A172 (cell line): ENCODE results near the gene SLC12A9. TPM values are rescaled to one million over a fixed set of nuclear protein-coding genes. Genes with fewer than 3 reads are reported as not detected.
"Not testable (repeated sequence)": the region's sequence is repeated elsewhere in the genome, so short reads cannot be mapped to it uniquely, and the experiment has no call there.

ENCODE experiments used
- DNase-seq: peaks from one replicate; pipeline ENCODE4 v3.0.0-alpha.2; 2015; ENCODE audit warnings: low spot score
- total RNA-seq: library from RNA; depleted of rRNA; stranded (reverse); fragments of >200 nt; shearing (Covaris generic); gene quantifications from 2 replicates; pipeline ENCODE4 v1.2.3, GENCODE V29; 2014

SLC12A9 gene
- total RNA-seq, 1 experiment from 2014 or later, result 9.6 TPM

- peak; percentile 57 for DNase-seq
These were observed 26.6 kb upstream of the SLC12A9 start for GRCh38 chr7:100825751-100826513.

DNA sequence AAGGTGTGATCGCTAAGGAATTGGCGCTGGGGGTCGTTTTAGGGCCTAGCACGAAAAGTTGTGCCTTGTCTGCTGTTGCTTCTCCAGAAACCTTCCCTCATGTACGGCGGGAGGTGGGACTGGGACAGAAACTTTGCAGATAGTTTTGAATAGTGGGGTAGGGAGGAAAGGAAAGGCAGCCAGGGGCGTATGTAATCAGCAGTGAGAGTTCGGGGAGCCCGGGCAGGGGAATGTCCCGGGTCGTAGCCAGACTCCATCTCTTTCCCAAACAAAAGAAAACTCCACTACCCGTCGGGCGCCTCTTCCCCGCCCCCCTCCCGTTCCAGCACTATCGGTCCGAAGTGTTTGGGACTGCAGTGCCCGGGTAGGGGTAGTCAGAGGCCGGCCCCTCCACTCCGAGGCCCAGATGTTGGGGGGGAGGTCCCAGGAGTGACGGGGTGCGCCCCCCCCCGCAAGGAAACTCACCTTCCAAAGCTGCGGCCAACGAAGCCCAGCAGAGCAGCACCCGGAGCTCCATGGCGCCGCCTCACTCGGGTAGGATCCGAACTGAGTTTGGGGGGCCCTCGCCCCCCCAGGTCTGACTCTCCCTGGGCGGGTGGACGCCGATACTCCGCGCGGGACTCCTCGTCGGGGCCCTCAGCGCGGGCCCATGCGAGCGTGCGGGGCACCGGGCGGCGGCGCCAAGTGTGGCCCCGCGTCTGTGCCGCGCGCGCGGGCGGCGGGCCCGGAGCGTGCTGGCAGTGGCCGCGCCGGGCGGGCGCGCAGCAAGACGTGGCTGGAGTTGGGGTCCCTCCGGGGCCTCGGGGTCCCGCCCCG, 25.8 kb upstream of the SLC12A9 start:
- DNase-seq, result no peak

DNA sequence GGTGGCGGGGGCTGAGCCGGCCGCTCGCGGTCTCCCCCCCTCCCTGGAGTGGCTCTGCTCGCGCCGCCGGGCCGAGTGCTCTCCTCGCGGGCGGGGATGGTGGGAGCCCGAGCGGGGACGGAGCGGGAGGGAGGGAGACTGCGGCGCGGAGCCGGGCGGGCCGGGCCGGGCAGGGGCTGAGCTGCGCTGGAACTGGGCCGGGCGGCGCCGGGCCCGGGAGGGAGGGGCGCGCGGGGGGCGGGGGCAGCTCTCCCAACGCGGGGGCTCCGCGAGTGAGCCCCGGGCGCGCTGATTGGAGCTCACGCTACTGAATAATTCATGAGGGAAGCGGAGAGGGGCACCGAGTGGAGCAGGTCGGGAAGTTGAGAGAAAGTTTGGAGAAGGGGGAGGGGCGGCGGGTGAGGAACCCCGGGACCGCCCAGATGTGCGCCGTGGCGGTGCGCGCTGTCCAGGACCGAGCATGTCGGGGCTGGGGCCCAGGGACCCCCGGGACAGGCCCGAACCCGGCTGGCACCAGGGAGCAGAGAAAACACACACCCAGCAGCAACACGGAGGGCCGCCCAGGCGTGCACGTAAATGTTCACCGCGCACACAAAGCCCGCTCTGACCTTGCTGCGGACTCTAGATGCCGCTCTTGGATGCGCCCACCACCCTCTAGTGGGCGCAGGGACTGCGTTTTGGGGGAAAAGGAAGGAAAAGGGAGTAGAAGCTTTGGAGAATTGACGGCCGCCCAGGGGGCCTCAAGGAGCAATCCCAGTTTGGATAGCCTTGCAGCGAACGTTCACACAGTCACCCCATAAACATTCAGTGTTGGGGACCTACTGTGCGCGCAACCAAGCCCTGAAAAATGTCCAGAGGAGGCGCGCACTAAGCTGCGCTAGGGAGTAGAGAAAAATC, 24.9 kb upstream of the SLC12A9 start, which contains the start of gene EPHB4:
EPHB4 (minus strand) TSS at position 194 of the 897 bp plus-strand sequence. CDS start 493 bp downstream, outside the sequence.
- peak; percentile 69 for DNase-seq

GRCh38 chr7:100829150-100829716, 23.3 kb upstream of the SLC12A9 start:
- no peak for DNase-seq

- no peak for DNase-seq
These were observed 22.1 kb upstream of the SLC12A9 start for GRCh38 chr7:100830396-100830795.

GRCh38 chr7:100832281-100832633, 20.3 kb upstream of the SLC12A9 start:
- no peak for DNase-seq

- no peak for DNase-seq
These were observed 16.4 kb upstream of the SLC12A9 start for GRCh38 chr7:100835903-100836811.

DNA sequence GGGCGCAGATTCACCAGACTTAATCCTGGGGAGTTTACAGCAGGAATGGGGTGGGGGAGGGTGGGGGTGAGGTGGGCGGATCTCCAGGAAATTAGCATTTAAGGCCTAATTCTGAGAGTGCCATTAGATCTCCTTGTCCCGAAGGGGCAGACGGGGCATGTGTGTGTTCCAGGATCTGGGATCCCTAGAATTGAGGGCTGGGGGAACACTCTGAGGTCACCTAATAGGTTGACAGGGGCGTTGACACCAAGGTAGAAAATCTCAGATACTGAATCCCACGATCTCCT, 15.8 kb upstream of the SLC12A9 start:
- no peak for DNase-seq

DNA sequence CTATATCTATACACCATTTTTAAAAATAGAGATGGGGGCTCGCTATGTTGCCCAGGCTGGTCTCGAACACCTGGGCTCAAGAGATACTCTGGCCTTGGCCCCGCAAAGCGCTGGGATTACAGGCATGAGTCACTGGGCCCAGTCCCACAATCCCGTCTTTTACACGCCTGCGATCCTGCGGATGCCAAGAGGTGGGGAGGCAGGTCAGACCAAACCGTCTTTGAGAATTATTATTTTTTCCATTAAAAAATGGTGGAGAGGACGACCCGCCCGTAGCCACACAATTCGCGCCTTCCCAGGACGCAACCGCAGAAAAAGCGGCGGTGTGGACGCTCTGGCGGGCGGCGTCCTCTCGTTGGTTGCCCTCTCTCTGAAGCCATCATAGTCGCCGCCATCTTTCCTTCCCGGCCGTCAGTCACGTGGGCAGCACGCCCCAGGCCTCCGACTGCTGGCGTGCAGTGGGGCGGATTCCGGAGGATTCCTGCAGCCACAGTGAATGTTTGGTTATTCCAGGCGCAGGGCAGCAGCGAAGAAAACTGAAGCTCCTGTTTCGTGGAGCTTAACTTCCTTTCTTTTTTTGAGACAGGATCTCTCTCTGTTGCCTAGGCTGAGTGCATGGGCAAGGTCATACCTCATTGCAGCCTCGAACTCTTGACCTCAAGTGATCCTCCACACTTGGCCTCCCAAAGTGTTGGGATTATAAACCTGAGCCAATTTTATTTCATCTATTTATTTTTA, 15.2 kb upstream of the SLC12A9 start:
- peak; percentile 85 for DNase-seq

DNA sequence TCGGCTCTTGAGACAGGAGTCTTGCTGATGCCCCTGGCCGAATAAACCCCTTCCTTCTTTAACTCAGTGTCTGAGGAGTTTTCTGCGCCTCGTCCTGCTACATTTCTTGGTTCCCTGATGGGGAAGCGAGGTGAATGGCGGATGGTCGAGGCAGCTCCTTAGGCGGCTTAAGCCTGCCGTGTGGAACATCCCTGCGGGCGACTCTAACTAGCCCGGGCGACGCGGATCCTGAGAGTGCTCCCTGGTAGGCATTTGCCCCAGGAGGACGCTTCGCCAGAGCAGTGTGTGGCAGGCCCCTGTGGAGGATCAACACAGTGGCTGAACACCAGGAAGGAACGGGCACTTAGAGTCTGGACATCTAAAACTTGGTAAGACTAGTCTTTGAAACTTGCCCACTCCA, 13.2 kb upstream of the SLC12A9 start:
- no peak for DNase-seq

DNA sequence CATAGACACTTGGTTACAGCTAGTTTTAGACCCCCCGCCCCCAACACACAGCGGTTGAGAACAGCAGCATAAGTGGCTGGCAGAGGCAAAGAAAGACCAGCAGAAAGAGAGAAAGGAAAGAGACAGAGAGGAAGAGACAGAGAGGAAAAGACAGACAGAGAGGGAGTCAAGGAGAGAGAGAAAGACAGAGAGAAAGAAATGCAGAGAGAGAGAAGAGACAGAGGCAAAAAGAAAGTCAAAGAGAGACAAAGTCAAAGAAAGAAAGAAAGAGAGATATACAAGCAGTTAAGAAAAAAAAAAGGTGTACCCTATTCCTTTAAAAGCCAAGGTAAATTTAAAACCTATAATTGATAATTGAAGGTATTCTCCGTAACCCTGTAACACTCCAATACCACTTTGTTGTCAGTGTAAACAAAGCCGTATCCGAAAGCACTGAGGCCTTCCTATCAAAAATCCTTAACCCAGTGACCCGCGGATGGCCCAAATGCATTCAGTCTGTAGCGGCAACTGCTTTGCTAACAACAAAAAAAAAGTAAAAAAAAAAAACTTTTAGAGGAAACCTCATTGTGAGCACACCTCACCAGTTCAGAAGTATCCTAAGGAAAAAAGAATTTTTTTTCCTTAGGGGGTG, 11.9 kb upstream of the SLC12A9 start:
- no peak for DNase-seq

DNA sequence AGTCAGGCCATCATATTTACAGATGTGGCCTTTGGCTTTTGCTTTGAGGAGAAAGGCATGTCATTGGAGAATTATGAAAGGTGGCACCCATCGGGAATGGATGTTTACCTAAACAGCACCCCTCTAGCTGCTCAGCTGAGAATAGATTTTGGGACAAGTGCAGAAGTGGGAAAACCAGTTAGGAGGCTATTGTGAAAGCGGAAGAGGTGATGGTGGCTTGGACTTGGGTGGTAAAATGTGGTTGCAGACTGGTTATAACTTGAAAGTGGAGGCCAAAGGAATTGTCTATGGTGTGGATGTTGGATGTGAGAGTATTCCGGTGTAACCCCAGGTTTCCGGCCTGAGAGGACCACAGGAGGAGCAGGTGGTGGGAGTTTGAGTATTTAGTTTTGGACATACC, 5.2 kb upstream of the SLC12A9 start:
- DNase-seq, result no peak

DNA sequence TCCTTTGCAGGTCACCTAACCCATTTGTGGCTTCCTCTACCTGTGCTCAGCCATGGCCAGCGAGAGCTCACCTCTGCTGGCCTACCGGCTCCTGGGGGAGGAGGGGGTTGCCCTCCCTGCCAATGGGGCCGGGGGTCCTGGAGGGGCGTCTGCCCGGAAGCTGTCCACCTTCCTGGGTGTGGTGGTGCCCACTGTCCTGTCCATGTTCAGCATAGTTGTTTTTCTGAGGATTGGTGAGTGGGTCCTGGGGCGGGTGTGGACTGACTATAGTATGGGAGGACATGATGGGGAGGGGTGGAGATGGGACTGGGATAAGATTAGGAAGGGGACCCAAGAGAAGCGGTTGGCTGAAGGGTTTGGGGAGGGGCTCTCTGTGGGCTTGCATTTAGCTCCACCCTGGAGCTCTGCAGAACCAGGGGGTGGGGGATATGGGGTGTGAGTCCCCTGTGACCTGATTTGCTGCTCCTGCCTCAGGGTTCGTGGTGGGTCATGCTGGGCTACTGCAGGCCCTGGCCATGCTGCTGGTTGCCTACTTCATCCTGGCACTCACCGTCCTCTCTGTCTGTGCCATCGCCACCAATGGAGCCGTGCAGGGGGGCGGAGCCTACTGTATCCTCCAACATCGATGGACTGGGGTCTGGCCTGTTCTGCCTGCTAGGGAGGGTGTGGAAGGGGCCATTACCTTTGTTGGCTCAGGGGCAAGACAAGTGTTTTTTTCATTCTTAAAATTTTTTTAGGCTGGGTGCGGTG, 1.8 kb downstream of the SLC12A9 start:
- DNase-seq, result no peak

DNA sequence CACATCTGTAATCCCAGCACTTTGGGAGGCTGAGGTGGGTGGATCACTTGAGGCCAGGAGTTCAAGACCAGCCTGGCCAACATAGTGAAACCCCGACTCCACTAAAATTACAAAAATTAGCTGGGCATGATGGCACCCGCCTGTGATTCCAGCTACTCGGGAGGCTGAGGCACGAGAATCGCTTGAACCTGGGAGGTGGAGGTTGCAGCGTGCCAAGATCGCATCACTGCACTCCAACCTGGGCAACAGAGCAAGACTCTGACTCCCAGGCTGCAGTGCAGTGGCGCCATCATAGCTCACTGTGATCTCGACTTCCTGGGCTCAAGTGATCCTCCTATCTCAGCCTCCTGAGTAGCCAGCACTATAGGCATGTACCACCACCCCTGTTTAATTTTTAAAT, 2.4 kb downstream of the SLC12A9 start:
- not testable (repeated sequence) for DNase-seq

GRCh38 chr7:100855515-100855914, 3.0 kb downstream of the SLC12A9 start:
- no peak for DNase-seq

- no peak for DNase-seq
These were observed 4.4 kb downstream of the SLC12A9 start for GRCh38 chr7:100856871-100857282.

DNA sequence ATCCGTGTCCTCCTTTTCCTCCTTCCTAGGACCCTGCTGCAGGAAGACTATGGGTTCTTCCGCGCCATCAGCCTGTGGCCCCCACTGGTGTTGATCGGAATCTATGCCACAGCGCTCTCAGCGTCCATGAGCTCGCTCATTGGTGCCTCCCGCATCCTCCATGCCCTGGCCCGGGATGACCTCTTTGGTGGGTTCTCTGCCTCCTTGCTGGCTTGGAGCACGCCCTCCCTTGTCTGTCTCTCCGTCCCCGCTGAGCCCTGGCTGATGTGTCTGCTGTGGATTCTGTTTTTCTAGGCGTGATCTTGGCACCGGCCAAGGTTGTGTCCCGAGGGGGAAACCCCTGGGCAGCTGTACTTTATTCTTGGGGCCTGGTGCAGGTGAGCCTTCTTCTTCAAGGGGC, 7.3 kb downstream of the SLC12A9 start:
- no peak for DNase-seq

GRCh38 chr7:100860702-100861615, 8.4 kb downstream of the SLC12A9 start:
- DNase-seq, result no peak
